ENCODE measurements around the gene QSOX2. TPM values are rescaled to one million over a fixed set of nuclear protein-coding genes. Genes with fewer than 3 reads are reported as not detected.

QSOX2 gene
- total RNA-seq, 2 donors from 2014 or later, result 24.1 to 26.2 TPM

GRCh38 chr9:136187683-136188586, 57.7 kb downstream of the QSOX2 start:
- H3K9me3 Mint-ChIP-seq, result no peaks in the 10 kb centered on the region
- no peak overlapping the region for H3K27ac Mint-ChIP-seq
- DNase-seq (ENCODE audit: low spot score in 2 of 2) (no peak), ATAC-seq (no peak)
- no peaks in the 10 kb centered on the region for H3K36me3 Mint-ChIP-seq

GRCh38 chr9:136187197-136187596, 58.4 kb downstream of the QSOX2 start:
- DNase-seq (ENCODE audit: low spot score in 2 of 2), result no peak

GRCh38 chr9:136186386-136186785, 59.2 kb downstream of the QSOX2 start:
- Mint-ChIP-seq H3K9me3 (no peaks in the 10 kb centered on the region), H3K36me3 (no peaks in the 10 kb centered on the region)
- ATAC-seq, result no peak

More at GRCh38 chr9:136187197-136187596, 58.4 kb downstream of the QSOX2 start:
- Mint-ChIP-seq H3K9me3 (no peaks in the 10 kb centered on the region), H3K27ac (no peak overlapping the region), H3K36me3 (no peaks in the 10 kb centered on the region)
- no peak for ATAC-seq

GRCh38 chr9:136185596-136186366, 59.8 kb downstream of the QSOX2 start:
- DNase-seq (ENCODE audit: low spot score in 2 of 2) (no peak), ATAC-seq (no peak)
- no peak overlapping the region for H3K27ac Mint-ChIP-seq
- no peaks in the 10 kb centered on the region for H3K9me3 Mint-ChIP-seq
- no peaks in the 10 kb centered on the region for H3K36me3 Mint-ChIP-seq

More at GRCh38 chr9:136186386-136186785, 59.2 kb downstream of the QSOX2 start:
- no peak for DNase-seq (ENCODE audit: low spot score in 2 of 2)
- H3K27ac Mint-ChIP-seq, result no peak overlapping the region

GRCh38 chr9:136185066-136185465, 60.5 kb downstream of the QSOX2 start:
- Mint-ChIP-seq H3K27ac (no peak overlapping the region), H3K9me3 (no peaks in the 10 kb centered on the region), H3K36me3 (no peaks in the 10 kb centered on the region)
- ATAC-seq (no peak), DNase-seq (ENCODE audit: low spot score in 2 of 2) (no peak)

GRCh38 chr9:136182850-136183422, 62.7 kb downstream of the QSOX2 start:
- Mint-ChIP-seq H3K36me3 (no peaks in the 10 kb centered on the region), H3K9me3 (no peaks in the 10 kb centered on the region), H3K27ac (no peak overlapping the region)
- no peak for ATAC-seq
- DNase-seq (ENCODE audit: low spot score in 2 of 2), result no peak

GRCh38 chr9:136182420-136182787, 63.2 kb downstream of the QSOX2 start:
- no peak for DNase-seq (ENCODE audit: low spot score in 2 of 2)
- H3K27ac Mint-ChIP-seq, result peak overlapping the region in 1 of 2 donors; percentile 29
- H3K36me3 Mint-ChIP-seq, result no peaks in the 10 kb centered on the region
- no peaks in the 10 kb centered on the region for H3K9me3 Mint-ChIP-seq
- ATAC-seq, result no peak

- peak overlapping the region in 1 of 2 donors; percentile 29 for H3K27ac Mint-ChIP-seq
- H3K36me3 Mint-ChIP-seq, result no peaks in the 10 kb centered on the region
- H3K9me3 Mint-ChIP-seq, result no peaks in the 10 kb centered on the region
- DNase-seq (ENCODE audit: low spot score in 2 of 2), result no peak
- ATAC-seq, result no peak
Measured at GRCh38 chr9:136181784-136182419, 63.7 kb downstream of the QSOX2 start.

GRCh38 chr9:136180586-136180985, 65.0 kb downstream of the QSOX2 start:
- no peak for DNase-seq (ENCODE audit: low spot score in 2 of 2)
- no peak for ATAC-seq
- Mint-ChIP-seq H3K36me3 (no peaks in the 10 kb centered on the region), H3K27ac (no peak overlapping the region), H3K9me3 (no peaks in the 10 kb centered on the region)

- ATAC-seq, result no peak
- no peaks in the 10 kb centered on the region for H3K9me3 Mint-ChIP-seq
Measured at GRCh38 chr9:136179761-136180160, 65.9 kb downstream of the QSOX2 start.

GRCh38 chr9:136179101-136179616, 66.5 kb downstream of the QSOX2 start:
- DNase-seq (ENCODE audit: low spot score in 2 of 2) (no peak), ATAC-seq (no peak)
- Mint-ChIP-seq H3K9me3 (no peaks in the 10 kb centered on the region), H3K27ac (no peak overlapping the region), H3K36me3 (no peaks in the 10 kb centered on the region)

More at GRCh38 chr9:136179761-136180160, 65.9 kb downstream of the QSOX2 start:
- no peak for DNase-seq (ENCODE audit: low spot score in 2 of 2)
- Mint-ChIP-seq H3K27ac (no peak overlapping the region), H3K36me3 (no peaks in the 10 kb centered on the region)

- no peaks in the 10 kb centered on the region for H3K9me3 Mint-ChIP-seq
- DNase-seq (ENCODE audit: low spot score in 2 of 2) (no peak), ATAC-seq (no peak)
- no peak overlapping the region for H3K27ac Mint-ChIP-seq
- H3K36me3 Mint-ChIP-seq, result no peaks in the 10 kb centered on the region
Measured at GRCh38 chr9:136178773-136179075, 66.9 kb downstream of the QSOX2 start.

GRCh38 chr9:136178061-136178772, 67.4 kb downstream of the QSOX2 start:
- DNase-seq (ENCODE audit: low spot score in 2 of 2) (no peak), ATAC-seq (no peak)
- no peaks in the 10 kb centered on the region for H3K36me3 Mint-ChIP-seq
- no peak overlapping the region for H3K27ac Mint-ChIP-seq
- no peaks in the 10 kb centered on the region for H3K9me3 Mint-ChIP-seq

- Mint-ChIP-seq H3K9me3 (no peaks in the 10 kb centered on the region), H3K27ac (no peak overlapping the region), H3K36me3 (no peaks in the 10 kb centered on the region)
- DNase-seq (ENCODE audit: low spot score in 2 of 2), result no peak
- ATAC-seq, result no peak
Measured at GRCh38 chr9:136177224-136177623, 68.4 kb downstream of the QSOX2 start.

GRCh38 chr9:136175616-136176197, 69.9 kb downstream of the QSOX2 start:
- Mint-ChIP-seq H3K36me3 (no peaks in the 10 kb centered on the region), H3K9me3 (no peaks in the 10 kb centered on the region), H3K27ac (no peak overlapping the region)
- no peak for ATAC-seq
- no peak for DNase-seq (ENCODE audit: low spot score in 2 of 2)
